Endodermal cell (in vitro differentiated cells): ENCODE measurements around the gene MED14. TPM values are rescaled to one million over a fixed set of nuclear protein-coding genes. Genes with fewer than 3 reads are reported as not detected.

Source experiments
- DNase-seq: peaks from one replicate; pipeline ENCODE4 v3.0.0-alpha.2; 2017
- H3K27ac ChIP-seq: 2 replicates; pipeline ENCODE4 v1.5.1; 2013; ENCODE audit warnings: mild to moderate bottlenecking, low read depth, low read length, moderate library complexity
- H3K27me3 ChIP-seq: 2 replicates; pipeline ENCODE4 v1.6.1; 2013; ENCODE audit warnings: mild to moderate bottlenecking, low read length, moderate library complexity; ENCODE audit not compliant: insufficient read depth, control insufficient read depth, poor library complexity, severe bottlenecking
- H3K36me3 ChIP-seq: 2 replicates; pipeline ENCODE4 v1.7.0; 2013; ENCODE audit warnings: mild to moderate bottlenecking, low read length, moderate library complexity; ENCODE audit not compliant: control insufficient read depth, insufficient read depth
- H3K4me1 ChIP-seq: one replicate; pipeline ENCODE4 v1.7.0; 2013; ENCODE audit warnings: low read length; ENCODE audit not compliant: control insufficient read depth, insufficient read depth
- H3K4me3 ChIP-seq: 2 replicates; pipeline ENCODE4 v1.5.1; 2013; ENCODE audit warnings: mild to moderate bottlenecking, low read length, moderate library complexity
- H3K9ac ChIP-seq: 2 replicates; pipeline ENCODE4 v1.6.1; 2013; ENCODE audit warnings: mild to moderate bottlenecking, low read length, moderate library complexity; ENCODE audit not compliant: poor library complexity, severe bottlenecking; ENCODE audit errors: extremely low read depth
- H3K9me3 ChIP-seq: 2 replicates; pipeline ENCODE4 v1.6.1; 2013; ENCODE audit warnings: mild to moderate bottlenecking, low read length, moderate library complexity; ENCODE audit not compliant: control insufficient read depth
- H3K27ac Mint-ChIP-seq: 2 replicates; pipeline ENCODE4 v1.8.0; 2020; ENCODE audit warnings: mixed read lengths
- H3K27me3 Mint-ChIP-seq: 2 replicates; pipeline ENCODE4 v1.8.0; 2021; ENCODE audit warnings: mild to moderate bottlenecking, mixed read lengths; ENCODE audit not compliant: insufficient read depth
- H3K36me3 Mint-ChIP-seq: 2 replicates; pipeline ENCODE4 v1.8.0; 2020; ENCODE audit warnings: low read depth, mixed read lengths
- H3K4me1 Mint-ChIP-seq: 2 replicates; pipeline ENCODE4 v1.8.0; 2020; ENCODE audit warnings: mixed read lengths
- H3K4me3 Mint-ChIP-seq: 2 replicates; pipeline ENCODE4 v1.8.0; 2020; ENCODE audit warnings: mild to moderate bottlenecking, moderate library complexity, mixed read lengths
- H3K9me3 Mint-ChIP-seq: 2 replicates; pipeline ENCODE4 v1.8.0; 2020; ENCODE audit warnings: mild to moderate bottlenecking, mixed read lengths
- WGBS, 2 experiments: methylation state at CpG; one replicate each; pipeline versions ENCODE4 v1.1.5 to v1.1.7; 2013; ENCODE audit warnings: missing lambda C conversion rate in 2 of 2, mixed read lengths in 1 of 2; ENCODE audit not compliant: insufficient coverage in 1 of 2, insufficient read length in 1 of 2; 5-methylcytosine and 5-hydroxymethylcytosine counted together
- total RNA-seq, 2 donors: library from RNA; stranded (reverse); fragmentation: NEBNext Ultra II Directional in 1 of 2; extraction: Animal tissue kit (Norgen Biotek cat#: 25700) in 1 of 2; gene quantifications; 2 replicates in 1 of 2; 3 replicates in 1 of 2; pipeline ENCODE4 v1.2.1, GENCODE V29; 2021
- TF ChIP-seq, protein P1 (sequence below): fragments of 200-600 bp; sonication (generic); conservative IDR thresholded peaks from 2 replicates; pipeline ENCODE4 v1.5.0; 2021; ENCODE audit warnings: antibody characterized with exemption, mild to moderate bottlenecking

Gene MED14
- total RNA-seq, 2 donors from 2014 or later = 50.4 to 53.4 TPM

GRCh38 chrX:40721489-40722106 lies 13.7 kb downstream of the MED14 start:
- Histone ChIP-seq H3K27ac (no peak overlapping the region), H3K9me3 (no peaks in the 10 kb centered on the region), H3K36me3 (peaks cover 32% of the 10 kb centered on the region), H3K4me1 (no peaks in the 10 kb centered on the region), H3K4me3 (no peak overlapping the region), H3K9ac (no peak overlapping the region), H3K27me3 (no peaks in the 10 kb centered on the region)
- Mint-ChIP-seq H3K27me3 (no peaks in the 10 kb centered on the region), H3K4me3 (no peak overlapping the region), H3K27ac (no peak overlapping the region), H3K36me3 (peaks cover 45% of the 10 kb centered on the region), H3K4me1 (peaks cover 14% of the 10 kb centered on the region), H3K9me3 (peaks cover 19% of the 10 kb centered on the region)
- no peak for DNase-seq
- 96 to 100% methylated on average over 1 to 3 of the region's 3 CpGs for WGBS, 2 experiments
- TF ChIP-seq, protein P1, sequence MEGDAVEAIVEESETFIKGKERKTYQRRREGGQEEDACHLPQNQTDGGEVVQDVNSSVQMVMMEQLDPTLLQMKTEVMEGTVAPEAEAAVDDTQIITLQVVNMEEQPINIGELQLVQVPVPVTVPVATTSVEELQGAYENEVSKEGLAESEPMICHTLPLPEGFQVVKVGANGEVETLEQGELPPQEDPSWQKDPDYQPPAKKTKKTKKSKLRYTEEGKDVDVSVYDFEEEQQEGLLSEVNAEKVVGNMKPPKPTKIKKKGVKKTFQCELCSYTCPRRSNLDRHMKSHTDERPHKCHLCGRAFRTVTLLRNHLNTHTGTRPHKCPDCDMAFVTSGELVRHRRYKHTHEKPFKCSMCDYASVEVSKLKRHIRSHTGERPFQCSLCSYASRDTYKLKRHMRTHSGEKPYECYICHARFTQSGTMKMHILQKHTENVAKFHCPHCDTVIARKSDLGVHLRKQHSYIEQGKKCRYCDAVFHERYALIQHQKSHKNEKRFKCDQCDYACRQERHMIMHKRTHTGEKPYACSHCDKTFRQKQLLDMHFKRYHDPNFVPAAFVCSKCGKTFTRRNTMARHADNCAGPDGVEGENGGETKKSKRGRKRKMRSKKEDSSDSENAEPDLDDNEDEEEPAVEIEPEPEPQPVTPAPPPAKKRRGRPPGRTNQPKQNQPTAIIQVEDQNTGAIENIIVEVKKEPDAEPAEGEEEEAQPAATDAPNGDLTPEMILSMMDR = no peak

DNA sequence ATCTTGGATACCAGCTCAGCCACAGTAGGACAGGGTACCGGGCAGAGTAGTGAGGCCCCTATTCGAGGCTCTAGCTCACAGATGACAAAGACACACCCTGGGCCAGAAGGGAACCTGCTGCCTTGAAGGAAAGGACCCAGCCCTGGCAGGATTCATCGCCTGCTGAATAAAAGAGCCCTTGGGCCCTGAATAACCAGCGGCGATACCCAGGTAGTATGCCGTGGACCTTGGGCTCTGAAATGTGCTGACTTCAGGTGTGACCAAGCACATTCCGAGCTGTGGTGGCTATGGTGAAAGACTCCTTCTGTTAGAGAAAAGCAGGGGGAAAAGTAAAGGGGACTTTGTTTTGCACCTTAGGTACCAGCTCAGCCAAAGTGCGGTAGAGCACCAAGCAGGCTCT lies 14.6 kb downstream of the MED14 start:
- Histone ChIP-seq H3K27me3 (no peaks in the 10 kb centered on the region), H3K9ac (no peak overlapping the region), H3K4me1 (no peaks in the 10 kb centered on the region), H3K4me3 (no peak overlapping the region), H3K36me3 (peaks cover 24% of the 10 kb centered on the region), H3K27ac (no peak overlapping the region), H3K9me3 (no peaks in the 10 kb centered on the region)
- no peaks in the 10 kb centered on the region for H3K27me3 Mint-ChIP-seq
- no peak overlapping the region for H3K4me3 Mint-ChIP-seq
- 87 to 95% methylated on average over 5 to 8 of the region's 8 CpGs for WGBS, 2 experiments
- H3K27ac Mint-ChIP-seq = no peak overlapping the region
- peaks cover 14% of the 10 kb centered on the region for H3K4me1 Mint-ChIP-seq
- peaks cover 24% of the 10 kb centered on the region for H3K9me3 Mint-ChIP-seq
- H3K36me3 Mint-ChIP-seq = peaks cover 51% of the 10 kb centered on the region
- DNase-seq = no peak
- TF ChIP-seq, protein P1 = no peak

- no peaks in the 10 kb centered on the region for H3K27me3 Mint-ChIP-seq
- Histone ChIP-seq H3K4me1 (no peaks in the 10 kb centered on the region), H3K27ac (no peak overlapping the region), H3K4me3 (no peak overlapping the region), H3K36me3 (peaks cover 20% of the 10 kb centered on the region), H3K9ac (no peak overlapping the region), H3K27me3 (no peaks in the 10 kb centered on the region), H3K9me3 (no peaks in the 10 kb centered on the region)
- WGBS, 2 experiments = 94% methylated on average over 4 of the region's 4 CpGs; no CpG with 5 or more reads in 1 of the 2 experiments
- peaks cover 14% of the 10 kb centered on the region for H3K4me1 Mint-ChIP-seq
- H3K36me3 Mint-ChIP-seq = peaks cover 47% of the 10 kb centered on the region
- H3K4me3 Mint-ChIP-seq = no peak overlapping the region
- H3K27ac Mint-ChIP-seq = no peak overlapping the region
- H3K9me3 Mint-ChIP-seq = peaks cover 24% of the 10 kb centered on the region
- TF ChIP-seq, protein P1 = no peak
- DNase-seq = no peak
Observed at GRCh38 chrX:40720339-40720738, 15.0 kb downstream of the MED14 start.
